K562 (cell line): ENCODE data around the gene SLC19A1. TPM values are rescaled to one million over a fixed set of nuclear protein-coding genes. Genes with fewer than 3 reads are reported as not detected.

Experiments
- PBX2 ChIP-seq, 2 experiments: IDR thresholded peaks in 1 of 2; conservative IDR thresholded peaks in 1 of 2; 2 replicates each; pipeline ENCODE4 v1.6.1; 2016; ENCODE audit warnings: low read depth in 2 of 2, mild to moderate bottlenecking in 1 of 2, missing compliant biosample characterization in 1 of 2, missing genetic modification characterization in 1 of 2, moderate library complexity in 1 of 2
- POLR3G ChIP-seq: IDR thresholded peaks from 2 replicates; pipeline ENCODE4 v1.6.1; 2011; ENCODE audit not compliant: insufficient read length, insufficient replicate concordance; ENCODE audit errors: extremely low read depth
- SMAD3 ChIP-seq: fragments of 450-650 bp; formaldehyde crosslinking; conservative IDR thresholded peaks from 2 replicates; pipeline ENCODE4 v1.4.0; 2020; ENCODE audit warnings: mild to moderate bottlenecking
- SPI1 ChIP-seq: IDR thresholded peaks from 2 replicates; pipeline ENCODE4 v1.6.1; 2011; ENCODE audit warnings: low read depth, low read length, control low read depth, borderline replicate concordance
- YY1 ChIP-seq, 3 experiments: IDR thresholded peaks; 2 replicates each; pipeline ENCODE4 v1.6.1; 2011; ENCODE audit warnings: low read length in 2 of 3, mild to moderate bottlenecking in 2 of 3, moderate library complexity in 2 of 3, borderline replicate concordance in 1 of 3, control low read depth in 1 of 3, low read depth in 1 of 3; ENCODE audit not compliant: insufficient read depth in 3 of 3, insufficient replicate concordance in 2 of 3, control insufficient read depth in 1 of 3, insufficient read length in 1 of 3; ENCODE audit errors: extremely low read depth in 1 of 3
- ZNF311 ChIP-seq: fragments of 250-450 bp; sonication (Bioruptor Pico); IDR thresholded peaks from 2 replicates; pipeline ENCODE4 v1.4.0; 2020; ENCODE audit warnings: mild to moderate bottlenecking, moderate library complexity
- polyA plus RNA-seq, 8 experiments: library from polyadenylated mRNA; depleted of rRNA in 4 of 8; stranded (reverse) in 5 of 8; unstranded in 3 of 8; fragments of >200 nt; fragmentation: Nextera tagmentation in 2 of 8; fragmentation: Illumina TruSeq in 1 of 8; extraction: Ambion mirVana in 2 of 8; extraction: Trizol in 1 of 8; gene quantifications; 2 replicates each; pipeline versions ENCODE4 v1.2.1 to v1.2.3, GENCODE V29; 2011 to 2014; ENCODE audit warnings: inconsistent platforms in 1 of 8, missing spikeins in 1 of 8
- total RNA-seq, 7 experiments: library from RNA; depleted of rRNA in 6 of 7; stranded (reverse); fragments of >200 nt in 6 of 7; fragmentation: Illumina TruSeq in 2 of 7; extraction: Trizol in 2 of 7; gene quantifications; 2 replicates each; pipeline versions ENCODE4 v1.2.1 to v1.2.3, GENCODE V29; 2011 to 2021; ENCODE audit warnings: low replicate concordance in 1 of 7

The SLC19A1 gene
- total and polyA plus RNA-seq, 9 of the 15 experiments (the other 6 are each of a cell fraction or from before 2014, with no cell fraction given): 0.65 to 88.7 (median 12.0) TPM

GRCh38 chr21:45542242-45542666 is at the start of gene SLC19A1 (continued):
- peak in 1 of 3 experiments; percentile 45 for TF ChIP-seq YY1 (IDR thresholded peaks at IDR 0.05; ENCODE audit: borderline replicate concordance in 1 of 3, control insufficient read depth in 1 of 3, extremely low read depth in 1 of 3, insufficient read depth in 3 of 3, insufficient read length in 1 of 3, insufficient replicate concordance in 2 of 3, low read depth in 1 of 3, low read length in 2 of 3)
- TF ChIP-seq SMAD3 (CRISPR knock-in tag): no peak
- TF ChIP-seq PBX2 (CRISPR knock-in tag; IDR thresholded peaks at IDR 0.05; ENCODE audit: low read depth): no peak
- no peak for TF ChIP-seq PBX2 (tag; conservative IDR thresholded peaks at IDR 0.05; ENCODE audit: low read depth)
- no peak for TF ChIP-seq SPI1
- no peak for TF ChIP-seq ZNF311 (CRISPR knock-in tag)
- no peak for TF ChIP-seq POLR3G
